22Rv1 (cell line): ENCODE measurements around the gene IFNE.

ENCODE experiments used
- ZFX ChIP-seq: fragments of 450-650 bp; IDR thresholded peaks from 2 replicates; pipeline ENCODE4 v1.6.1; 2017; ENCODE audit warnings: antibody characterized with exemption, borderline replicate concordance
- TF ChIP-seq, protein P1 (sequence below): fragments of 450-650 bp; IDR thresholded peaks from 2 replicates; pipeline ENCODE4 v1.5.1; 2017; ENCODE audit warnings: mild to moderate bottlenecking

DNA sequence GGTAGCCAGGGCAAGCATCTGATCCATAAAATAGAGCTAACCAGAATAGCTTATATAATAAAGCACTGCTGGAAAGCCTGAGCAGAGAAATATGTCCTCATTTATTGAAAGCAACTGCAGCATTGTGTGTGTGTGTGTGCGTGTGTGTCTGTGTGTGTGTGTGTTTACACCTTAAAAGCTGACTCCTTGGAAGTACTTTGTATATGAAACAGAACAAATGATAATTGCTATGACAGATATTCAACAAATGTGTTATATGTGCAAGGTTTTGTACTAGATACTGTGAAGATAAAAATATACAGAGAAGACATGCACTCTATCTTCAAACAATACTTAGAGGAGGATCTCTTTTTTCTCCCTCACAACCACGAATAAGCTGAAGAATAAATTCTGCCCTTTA, 22.0 kb upstream of the IFNE start:
- TF ChIP-seq, protein P1, sequence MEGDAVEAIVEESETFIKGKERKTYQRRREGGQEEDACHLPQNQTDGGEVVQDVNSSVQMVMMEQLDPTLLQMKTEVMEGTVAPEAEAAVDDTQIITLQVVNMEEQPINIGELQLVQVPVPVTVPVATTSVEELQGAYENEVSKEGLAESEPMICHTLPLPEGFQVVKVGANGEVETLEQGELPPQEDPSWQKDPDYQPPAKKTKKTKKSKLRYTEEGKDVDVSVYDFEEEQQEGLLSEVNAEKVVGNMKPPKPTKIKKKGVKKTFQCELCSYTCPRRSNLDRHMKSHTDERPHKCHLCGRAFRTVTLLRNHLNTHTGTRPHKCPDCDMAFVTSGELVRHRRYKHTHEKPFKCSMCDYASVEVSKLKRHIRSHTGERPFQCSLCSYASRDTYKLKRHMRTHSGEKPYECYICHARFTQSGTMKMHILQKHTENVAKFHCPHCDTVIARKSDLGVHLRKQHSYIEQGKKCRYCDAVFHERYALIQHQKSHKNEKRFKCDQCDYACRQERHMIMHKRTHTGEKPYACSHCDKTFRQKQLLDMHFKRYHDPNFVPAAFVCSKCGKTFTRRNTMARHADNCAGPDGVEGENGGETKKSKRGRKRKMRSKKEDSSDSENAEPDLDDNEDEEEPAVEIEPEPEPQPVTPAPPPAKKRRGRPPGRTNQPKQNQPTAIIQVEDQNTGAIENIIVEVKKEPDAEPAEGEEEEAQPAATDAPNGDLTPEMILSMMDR, result no peak
- no peak for TF ChIP-seq ZFX
